GM19452 (cell line): ENCODE data around the gene TIMMDC1.
"Not testable (repeated sequence)": the region's sequence is repeated elsewhere in the genome, so short reads cannot be mapped to it uniquely, and the experiment has no call there.

Experiments used
- ATAC-seq: cut with Tn5 transposase; IDR thresholded peaks from one replicate; pipeline ENCODE4 v1.9.1; 2021; ENCODE audit not compliant: unreplicated experiment

The TIMMDC1 gene

DNA sequence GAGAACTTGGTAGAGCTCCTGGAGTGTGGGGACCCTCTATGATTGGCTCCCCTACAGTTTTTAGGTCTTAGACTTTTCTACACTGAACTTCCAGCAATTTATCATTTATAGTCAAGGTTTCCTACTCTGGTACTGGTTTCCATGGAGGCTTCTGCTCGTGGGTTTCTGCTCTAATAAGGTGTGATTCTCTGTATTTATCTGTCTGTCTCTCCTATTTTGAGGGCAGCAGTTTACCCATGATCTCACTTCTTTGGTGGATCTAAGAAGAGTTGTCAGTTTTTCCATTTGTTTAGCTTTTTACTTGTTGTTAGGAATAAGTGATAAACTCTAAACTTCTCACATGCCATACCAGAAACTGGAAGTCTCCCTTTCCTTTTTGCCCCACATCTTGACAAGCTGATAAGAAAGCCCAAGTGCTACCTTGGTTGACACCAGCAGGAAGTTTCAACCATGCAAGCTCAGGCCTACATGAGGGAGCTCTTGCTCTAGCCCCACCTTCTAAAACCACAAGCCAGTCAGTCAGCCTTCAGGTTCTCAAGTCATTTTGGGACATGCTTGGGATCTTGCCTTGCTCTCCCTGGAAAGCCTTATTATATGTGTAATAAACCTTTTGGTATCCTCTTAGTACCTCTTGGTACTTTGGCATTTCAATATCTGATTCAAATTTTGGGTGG, 10.0 kb downstream of the TIMMDC1 start:
- ATAC-seq, result peak; percentile 75

DNA sequence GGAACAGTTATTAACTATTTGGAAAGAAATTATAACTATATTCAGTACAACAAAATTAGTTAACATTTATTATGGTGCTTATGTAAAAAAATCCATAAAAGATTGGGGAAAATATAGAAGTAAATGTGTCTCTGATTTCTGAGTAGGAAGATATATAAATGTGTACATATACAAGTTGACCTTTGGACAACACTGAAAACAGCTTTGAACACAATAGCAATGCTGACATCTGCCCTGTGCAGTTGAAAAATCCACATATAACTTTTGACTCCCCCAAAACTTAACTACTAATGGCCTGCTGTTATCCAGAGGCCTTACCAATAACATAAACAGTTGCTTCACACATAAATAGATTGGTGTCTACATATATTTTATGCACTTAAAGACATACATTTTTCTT, 12.3 kb downstream of the TIMMDC1 start:
- ATAC-seq, result no peak

DNA sequence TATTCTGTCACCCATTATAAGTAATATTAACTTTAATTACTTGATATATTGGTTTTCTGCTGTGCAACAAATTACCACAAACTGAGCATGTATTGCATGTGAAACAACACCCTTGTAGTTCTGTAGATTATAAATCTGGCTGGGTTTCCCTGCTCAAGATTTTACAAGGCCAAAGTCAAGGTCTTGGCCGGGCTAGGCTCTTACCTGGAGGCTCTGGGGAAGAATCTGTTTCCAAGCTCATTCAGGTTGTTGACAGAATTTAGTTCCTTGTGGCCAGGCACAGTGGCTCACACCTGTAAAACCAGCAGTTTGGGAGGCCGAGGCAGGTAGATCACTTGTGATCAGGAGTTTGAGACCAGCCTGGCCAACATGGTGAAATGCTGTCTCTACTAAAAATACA, 16.3 kb downstream of the TIMMDC1 start:
- no peak for ATAC-seq

DNA sequence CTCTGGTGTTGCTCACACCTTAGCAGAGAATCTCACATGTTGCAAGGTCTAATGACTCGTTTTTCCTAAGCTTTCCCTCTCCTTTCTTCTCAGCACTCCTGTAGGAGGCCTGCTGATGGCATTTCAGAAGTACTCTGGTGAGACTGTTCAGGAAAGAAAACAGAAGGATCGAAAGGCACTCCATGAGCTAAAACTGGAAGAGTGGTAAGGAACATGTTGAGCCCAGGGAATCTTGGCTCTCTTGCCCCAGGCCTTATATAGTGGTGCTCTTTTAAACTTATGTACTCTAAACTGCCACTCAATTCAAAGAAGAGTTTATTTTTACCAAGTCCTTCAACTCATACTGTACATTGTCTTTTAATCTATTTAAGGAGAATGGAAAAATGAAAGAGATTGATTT, 18.8 kb downstream of the TIMMDC1 start:
- ATAC-seq, result no peak

DNA sequence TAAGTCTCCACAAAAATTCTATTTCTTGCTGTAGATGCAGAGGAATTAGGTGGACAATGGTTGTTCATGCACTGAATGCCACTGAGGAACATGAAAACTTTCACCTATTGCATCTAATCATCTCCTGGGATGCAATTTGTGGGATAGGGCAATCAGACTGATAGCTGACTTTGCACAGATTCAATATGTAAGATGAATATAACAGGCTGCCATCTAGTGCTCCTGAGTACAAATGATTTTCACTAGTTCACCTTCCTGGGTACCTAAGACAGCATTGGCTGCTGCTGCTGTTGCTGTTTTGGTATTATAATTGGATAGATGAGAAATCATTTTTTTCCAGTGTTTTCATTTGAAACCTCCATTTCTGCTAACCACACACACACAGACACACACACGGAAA, 19.7 kb downstream of the TIMMDC1 start:
- no peak for ATAC-seq

DNA sequence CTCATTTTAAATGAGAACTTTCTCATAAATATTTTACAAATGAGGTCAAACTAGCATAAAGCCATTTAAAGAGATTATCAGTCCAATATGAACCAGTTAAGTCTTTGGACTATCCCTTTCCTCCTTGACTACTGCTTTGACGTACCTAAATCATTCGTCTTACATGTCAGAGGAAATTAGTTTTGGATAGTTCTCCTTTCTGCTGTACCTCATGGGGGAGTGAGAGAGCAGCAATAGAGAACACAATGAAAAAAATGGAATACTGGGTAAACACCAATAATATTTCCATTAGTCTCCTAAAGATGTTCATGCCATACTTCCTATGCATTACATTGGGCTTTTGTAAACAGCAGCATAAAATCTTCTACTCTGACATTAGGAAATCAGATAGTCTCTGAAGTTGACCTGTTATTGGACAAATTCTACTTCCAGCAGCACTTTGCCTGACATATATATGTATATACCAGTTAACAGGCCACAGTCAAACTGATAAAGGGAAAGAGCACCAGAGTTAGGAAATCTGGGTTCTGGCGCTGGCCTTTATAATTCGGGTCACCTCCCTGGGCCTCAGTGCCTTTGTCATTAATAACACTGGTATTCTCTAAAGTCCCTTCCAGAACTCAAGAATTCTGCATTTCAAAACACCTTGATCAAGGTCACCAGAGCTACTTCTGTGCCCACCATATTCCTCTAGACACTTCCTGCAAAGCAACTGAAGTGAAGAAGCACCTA, 26.8 kb downstream of the TIMMDC1 start:
- no peak for ATAC-seq

DNA sequence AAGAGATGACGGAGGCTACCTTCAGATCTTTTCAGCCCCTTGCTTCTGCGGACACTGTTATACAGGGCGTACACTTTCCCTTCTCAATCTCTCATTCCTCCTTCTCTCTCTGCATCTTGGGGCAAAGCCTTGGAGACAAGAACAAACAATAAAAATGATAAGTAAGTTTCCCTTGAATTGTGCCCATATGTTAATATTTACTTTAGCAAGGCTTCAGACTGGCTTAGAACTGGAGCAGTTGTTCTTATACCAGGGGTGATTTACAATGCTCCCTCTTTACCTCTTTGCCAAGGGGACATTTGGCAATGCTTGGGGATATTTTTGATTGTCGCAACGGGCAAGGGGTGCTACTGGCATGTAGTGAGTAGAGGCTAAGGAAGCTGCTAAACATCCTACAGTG, 29.4 kb downstream of the TIMMDC1 start:
- ATAC-seq, result no peak

DNA sequence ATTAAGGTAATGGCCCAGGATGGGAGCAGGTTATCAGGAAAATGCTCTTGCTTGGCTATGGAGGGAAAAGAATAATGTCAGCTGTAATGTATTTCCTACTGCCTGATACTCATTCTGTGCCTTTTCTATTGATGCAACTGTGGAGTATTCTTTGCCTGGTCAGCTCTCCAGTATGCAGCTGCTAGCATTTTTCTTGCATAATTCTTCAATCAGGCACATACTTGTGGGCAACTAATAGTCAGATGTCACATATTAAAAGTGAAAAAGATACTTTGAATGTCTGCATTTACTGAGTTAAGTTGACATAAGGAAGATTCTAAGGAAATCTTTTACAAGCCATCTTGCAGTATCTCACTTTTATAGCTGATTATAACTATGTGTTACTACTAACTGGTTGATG, 31.5 kb downstream of the TIMMDC1 start:
- no peak for ATAC-seq

DNA sequence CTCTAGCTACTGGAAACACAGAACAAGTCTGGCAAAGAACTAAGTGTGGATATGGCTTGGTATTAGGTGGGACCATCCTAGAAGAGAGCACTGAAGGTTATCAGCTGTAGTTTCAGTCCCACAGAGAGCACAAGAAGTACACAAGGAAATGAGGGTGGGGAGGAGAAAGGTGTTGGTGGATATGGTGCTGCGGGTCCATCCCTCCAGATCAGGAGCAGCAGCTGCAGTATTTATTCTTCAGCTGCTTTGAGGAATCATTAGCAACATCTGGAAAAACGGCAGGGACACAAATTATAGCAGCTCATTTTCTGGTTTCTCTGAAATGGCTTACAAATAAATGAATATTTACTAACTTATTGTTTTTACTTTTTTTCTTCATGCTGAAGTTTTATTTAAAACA, 32.1 kb downstream of the TIMMDC1 start:
- ATAC-seq, result no peak

DNA sequence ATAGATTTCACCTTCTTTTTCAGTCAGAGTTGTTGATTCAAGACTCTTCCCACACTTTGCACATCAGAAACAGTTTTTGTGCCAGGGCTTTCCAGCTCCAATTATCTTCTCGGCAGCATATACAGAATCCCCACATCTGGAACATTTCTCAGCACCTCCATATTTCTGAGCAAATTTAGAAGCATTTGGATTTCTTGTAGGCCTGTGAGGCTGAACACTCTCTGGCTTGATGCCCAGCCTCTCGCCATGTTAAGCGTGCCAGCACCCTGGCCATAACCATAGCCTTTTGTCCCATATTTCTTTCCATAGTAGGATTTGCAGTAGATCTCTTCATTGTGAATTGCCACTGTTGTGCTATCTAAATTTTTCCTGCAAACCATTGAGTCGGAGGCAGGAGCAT, 32.8 kb downstream of the TIMMDC1 start:
- no peak for ATAC-seq

DNA sequence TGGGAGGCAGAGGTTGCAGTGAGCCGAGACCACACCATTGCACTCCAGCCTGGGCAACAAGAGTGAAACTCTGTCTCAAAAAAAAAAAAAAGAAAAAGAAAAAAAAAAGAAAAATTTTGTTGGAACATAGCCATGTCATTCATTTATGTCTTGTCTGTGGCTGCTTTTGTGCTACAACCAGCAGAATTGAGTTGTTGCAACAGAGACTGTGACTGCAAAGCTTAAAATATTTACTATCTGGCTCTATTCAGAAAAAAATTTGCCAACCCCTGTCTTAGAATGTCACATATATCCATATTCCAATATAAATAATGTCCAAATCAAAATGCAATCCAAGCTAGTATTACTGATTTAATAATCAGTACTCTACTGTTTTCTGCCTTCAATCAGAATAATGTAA, 35.9 kb downstream of the TIMMDC1 start:
- ATAC-seq, result no peak

DNA sequence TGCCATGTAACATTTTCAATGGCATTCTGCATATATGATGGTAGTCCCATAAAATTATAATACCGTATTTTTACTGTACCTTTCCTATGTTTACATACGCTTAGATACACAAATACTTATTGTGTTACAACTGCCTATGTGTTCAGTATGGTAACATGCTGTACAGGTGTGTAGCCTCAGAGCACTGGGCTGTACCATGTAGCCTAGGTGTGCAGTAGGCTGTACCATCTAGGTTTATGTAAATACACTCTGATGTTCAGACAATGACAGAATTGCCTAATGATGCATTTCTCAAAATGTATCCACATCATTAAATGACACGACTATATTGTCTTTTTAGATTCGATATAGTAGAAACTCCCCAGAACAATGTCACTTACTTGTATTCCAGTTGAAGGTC, 38.4 kb downstream of the TIMMDC1 start:
- no peak for ATAC-seq

DNA sequence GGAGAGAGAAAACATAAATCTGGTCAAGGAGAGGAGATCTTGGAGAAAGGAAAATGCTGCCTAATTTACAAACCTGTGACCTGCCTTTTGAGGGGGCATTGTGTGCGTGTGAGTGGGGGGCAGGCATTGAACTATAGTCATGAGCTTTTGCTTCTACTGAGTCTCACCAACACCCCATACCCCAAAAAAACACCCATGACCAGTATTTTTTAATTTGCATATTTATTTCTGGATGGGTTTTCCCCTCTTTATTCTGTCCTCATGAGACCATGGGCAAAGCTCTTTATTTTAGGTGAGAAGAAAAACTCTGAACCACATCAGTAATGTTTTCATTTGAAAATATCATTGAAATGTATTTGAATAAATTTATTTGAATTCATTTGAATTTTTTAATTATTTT, 40.4 kb downstream of the TIMMDC1 start:
- ATAC-seq, result no peak

DNA sequence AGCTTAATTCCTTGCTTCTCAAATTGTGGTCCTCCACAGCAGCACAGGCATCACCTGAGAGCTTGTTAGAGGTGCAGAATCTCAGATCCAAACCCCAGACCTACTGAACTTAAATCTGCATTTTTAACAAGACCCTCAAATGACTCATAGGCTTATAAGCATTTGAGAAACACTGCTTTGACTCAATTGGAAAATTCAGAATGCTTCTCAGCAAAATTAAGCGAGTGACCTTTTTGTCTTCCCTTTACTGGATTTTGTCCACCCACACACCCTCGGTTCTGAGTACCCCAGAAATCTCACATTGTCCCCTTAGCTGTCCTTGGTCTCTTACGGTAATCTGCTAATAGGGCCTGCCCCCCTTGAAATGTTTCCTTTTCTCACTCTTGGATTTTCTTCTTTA, 43.2 kb downstream of the TIMMDC1 start:
- ATAC-seq, result no peak

DNA sequence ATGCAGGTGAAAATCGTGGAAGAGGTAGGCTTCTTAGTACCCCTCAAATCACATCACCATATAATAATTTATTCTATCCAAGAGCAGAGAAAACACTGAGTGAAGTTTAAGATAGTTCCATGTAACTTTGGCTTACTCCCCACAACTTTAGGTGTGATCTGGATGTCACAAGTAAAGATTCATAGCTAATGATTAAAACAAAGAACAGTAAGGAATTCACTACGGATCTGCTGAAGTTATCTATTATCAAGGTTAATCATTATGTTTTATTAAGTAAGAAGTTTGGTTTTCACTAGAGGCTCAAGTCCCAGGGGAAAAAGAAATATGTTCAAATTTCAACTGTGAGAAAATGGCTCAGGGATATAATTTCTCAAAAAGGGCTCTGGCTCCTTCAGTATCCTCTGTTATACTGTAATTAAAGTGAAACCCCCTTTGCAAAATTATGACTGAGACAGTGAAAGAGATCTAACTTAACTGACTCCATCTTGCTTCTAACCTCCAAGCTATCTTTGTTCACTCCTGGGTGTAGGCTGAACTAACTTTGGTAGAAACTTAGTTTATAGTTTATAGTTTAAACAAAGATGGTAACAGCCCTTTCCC, 43.9 kb downstream of the TIMMDC1 start:
- peak; percentile 56 for ATAC-seq

DNA sequence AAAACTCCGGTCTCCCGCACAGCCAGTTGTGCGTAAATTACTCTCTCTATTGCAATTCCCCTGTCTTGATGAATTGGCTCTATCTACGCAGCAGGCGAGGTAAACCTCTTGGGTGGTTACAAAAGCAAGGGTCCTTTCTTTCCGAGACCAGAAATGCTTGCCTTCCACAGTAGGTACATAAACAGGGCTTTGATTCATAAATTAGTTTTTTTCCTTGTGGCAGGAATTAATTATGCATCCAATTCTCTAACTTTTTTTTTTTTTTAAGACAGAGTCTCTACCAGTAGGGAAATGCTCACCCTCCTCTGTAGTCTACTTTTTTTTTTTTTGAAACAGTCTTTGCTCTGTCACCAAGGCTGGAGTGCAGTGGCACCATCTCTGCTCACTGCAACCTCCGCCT, 44.8 kb downstream of the TIMMDC1 start:
- ATAC-seq, result no peak

DNA sequence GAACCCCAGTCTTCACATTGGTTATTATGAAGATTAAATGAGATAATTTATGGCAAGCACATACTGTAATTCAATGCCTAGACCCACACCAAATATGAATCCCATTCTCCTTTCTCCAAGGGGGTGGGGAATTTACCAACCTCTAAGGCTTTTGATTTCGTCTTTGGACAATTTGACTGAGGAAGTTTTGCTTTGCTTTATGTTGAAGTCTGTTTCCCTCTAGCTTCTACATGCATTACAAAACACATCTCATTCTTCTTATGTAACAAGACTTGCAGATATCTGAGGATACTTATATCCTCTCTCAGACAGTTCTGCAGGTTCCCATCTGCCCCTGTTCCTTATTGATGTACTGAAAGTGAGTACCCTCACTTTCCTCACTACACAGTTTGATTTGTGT, 48.9 kb downstream of the TIMMDC1 start:
- ATAC-seq, result no peak

DNA sequence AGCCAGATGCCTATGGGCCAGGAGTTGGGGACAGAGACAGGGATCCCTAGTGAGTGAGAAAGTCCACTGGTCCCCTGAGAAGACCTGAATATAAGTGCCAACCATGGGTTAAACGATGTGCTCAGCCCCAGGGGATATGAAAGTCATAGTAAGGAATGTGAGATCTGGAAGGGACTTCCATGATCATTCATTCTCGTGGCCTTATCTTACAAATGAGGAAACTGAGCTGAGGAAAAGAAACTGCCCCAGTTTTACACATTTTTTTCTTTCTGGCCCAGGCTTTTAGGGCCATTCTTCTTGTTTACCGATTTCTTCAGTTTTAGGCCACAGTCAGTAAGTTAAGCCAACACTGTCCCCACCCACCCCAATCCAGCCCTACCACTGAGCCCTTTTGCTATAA, 50.0 kb downstream of the TIMMDC1 start:
- no peak for ATAC-seq

DNA sequence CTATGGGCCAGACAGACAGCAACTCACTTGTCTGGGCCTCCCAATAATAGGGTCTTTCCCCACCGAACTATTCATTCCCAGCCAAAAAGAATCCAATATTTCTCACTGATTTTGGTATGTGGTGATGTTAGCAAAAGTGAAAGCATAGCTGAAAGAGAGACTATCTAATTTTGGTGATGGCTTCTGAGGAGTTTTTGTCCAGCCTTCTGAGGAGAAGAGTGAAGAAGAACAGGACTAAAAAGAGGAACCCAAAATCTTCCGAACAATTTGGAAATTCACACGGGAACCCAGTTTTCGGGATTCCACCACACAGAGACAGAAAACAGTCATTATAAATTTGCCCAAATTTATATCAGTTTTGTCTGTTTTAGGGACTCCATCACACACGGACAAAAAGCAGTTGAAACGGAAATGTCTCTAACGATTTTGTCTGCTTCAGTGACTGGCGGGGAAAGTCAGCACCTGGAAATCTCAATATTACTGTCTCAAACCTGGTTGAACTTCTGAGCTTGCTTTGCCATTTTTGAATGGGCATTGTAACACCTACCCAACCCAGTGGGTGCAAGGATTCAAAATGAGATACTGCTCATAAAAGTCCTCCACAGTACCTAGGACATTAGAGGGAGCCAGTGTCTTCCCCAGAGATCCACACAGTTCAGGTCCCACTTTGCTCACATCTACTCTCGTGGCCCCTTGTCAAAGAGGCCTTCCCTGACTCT, 52.0 kb downstream of the TIMMDC1 start:
- peak; percentile 43 for ATAC-seq

DNA sequence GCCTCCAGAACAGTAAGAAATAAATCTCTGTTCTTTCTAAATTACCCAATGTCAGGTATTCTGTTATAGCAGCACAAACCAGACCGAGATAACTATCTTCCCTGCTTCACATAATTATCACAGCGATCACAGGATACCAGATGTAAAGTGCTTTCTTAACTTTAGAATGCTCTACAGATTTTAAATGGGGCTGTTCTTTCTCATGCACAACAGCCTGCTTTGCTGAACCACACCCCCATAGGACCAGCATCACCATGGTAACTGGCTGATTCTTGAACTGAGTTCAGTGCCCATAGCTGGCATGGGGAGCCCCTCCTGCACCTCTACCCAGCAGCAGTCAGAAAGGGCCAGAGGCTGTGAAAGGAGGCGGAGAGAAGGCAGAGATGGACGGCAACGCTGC, 53.3 kb downstream of the TIMMDC1 start:
- no peak for ATAC-seq

DNA sequence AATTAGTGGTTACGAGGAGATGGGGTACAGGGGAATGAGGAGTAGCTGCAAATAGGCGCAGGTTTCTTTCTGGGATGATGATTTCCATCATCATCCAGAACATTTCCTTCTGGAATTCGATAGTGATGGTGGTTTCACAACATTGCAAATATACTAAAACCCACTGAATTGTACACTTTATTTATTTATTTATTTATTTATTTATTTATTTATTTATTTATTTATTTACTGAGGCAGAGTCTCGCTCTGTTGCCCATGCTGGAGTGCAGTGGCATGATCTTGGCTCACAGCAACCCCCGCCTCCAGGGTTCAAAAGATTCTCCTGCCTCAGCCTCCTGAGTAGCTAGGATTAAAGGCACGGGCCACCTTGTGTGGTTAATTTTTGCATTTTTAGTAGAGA, 54.6 kb downstream of the TIMMDC1 start:
- ATAC-seq, result not testable (repeated sequence)
